Activated CD4-positive, alpha-beta T cell treated with anti-CD3 and anti-CD28 coated beads, Interleukin-10, Interleukin-2, amounts not matched to agents 100 ng/mL and 50 ng/mL, durations not matched to agents 16 hours and 8 hours (primary cell): ENCODE measurements around the gene ACP6.
"Not testable (repeated sequence)": the region's sequence is repeated elsewhere in the genome, so short reads cannot be mapped to it uniquely, and the experiment has no call there.

Source experiments
- DNase-seq: peaks from one replicate; pipeline ENCODE4 v3.0.0-alpha.2; 2020

The ACP6 gene

DNA sequence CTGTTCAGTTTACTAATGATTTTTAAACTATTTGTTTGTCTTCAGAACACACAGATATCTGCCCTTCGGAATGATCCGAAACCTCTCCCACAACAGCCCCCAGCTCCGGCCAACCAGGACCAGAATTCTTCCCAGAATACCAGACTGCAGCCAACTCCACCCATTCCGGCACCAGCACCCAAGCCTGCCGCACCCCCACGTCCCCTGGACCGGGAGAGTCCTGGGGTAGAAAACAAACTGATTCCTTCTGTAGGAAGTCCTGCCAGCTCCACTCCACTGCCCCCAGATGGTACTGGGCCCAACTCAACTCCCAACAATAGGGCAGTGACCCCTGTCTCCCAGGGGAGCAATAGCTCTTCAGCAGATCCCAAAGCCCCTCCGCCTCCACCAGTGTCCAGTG, 51.6 kb downstream of the ACP6 start:
- no peak for DNase-seq

DNA sequence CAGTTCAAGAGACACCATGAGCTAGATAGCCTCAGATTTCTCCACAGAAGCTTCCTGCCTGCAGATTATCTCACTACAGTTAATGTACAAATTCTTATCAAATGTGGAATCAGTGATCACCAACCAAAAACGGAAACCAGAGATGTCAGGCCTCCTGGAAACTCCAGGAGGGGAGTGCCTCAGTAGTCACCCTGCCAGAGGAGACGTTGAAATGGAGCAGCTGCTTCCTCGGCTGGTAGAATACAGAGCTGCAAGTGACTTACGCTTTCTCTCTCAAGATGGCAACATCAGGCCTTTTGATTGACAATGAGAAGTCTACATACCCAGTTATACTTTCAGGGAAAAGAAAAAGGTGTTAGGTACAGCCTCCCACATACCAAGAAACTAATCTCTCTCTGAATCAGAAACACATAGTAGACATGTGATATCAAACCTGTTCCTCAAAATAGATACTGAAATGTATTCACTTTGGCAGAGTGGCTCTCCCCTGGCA, 52.2 kb downstream of the ACP6 start:
- peak; percentile 71 for DNase-seq

DNA sequence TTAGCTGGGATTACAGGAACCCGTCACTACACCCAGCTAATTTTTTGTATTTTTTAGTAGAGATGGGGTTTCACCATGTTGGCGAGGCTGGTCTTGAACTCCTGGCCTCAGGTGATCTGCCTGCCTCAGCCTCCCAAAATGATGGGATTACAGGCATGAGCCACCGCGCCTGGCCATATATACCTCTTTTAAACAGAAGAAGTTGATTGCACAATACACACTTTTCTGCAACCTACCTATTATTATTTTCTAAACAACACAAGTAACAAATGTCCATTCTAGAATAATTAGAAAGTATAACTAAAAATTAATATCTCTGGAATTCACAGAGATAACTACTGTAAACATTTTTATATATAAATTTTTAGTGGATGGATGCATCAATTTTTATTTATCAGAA, 55.4 kb downstream of the ACP6 start:
- not testable (repeated sequence) for DNase-seq

- DNase-seq = no peak
These were observed 56.8 kb downstream of the ACP6 start for GRCh38 chr1:147613506-147613905.

DNA sequence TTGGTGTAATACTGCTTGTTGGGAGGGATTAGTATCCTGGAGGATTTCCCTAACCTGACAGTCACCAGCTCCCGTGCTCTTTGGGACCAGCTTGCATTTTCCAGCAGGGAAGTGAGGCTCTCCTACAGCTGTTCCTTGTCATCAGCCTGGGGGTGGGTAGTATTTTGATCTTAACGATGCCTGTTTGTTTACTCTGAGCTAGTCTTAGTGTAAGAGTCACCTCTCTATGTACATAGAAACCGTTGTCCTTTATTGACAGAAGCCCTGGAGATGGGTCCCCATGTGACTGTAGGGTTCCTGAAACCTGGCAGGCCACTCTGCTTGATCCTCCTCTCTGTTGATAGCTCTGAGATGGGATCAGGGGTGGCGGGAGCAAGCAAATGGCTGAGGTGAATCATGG, 58.0 kb downstream of the ACP6 start:
- DNase-seq = no peak

DNA sequence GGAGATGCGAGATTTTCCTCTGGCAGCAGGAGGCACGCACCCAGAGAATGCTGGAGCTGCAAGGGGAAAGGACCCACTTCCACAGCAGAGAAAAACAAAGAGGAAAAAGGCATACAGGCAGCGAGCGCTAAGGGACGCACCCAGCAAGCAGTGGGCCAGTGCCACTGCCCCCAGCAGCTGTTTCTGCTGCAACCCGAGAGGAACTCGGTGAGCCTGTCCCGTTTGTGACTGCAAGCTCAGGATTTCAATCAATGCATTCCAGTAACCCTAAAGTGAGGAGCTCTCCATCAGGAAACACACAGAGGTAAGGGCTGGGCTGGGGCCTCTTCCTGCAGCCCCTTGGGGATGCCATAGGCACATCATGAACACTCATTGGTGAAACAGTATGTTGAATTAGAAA, 58.7 kb downstream of the ACP6 start:
- no peak for DNase-seq

DNA sequence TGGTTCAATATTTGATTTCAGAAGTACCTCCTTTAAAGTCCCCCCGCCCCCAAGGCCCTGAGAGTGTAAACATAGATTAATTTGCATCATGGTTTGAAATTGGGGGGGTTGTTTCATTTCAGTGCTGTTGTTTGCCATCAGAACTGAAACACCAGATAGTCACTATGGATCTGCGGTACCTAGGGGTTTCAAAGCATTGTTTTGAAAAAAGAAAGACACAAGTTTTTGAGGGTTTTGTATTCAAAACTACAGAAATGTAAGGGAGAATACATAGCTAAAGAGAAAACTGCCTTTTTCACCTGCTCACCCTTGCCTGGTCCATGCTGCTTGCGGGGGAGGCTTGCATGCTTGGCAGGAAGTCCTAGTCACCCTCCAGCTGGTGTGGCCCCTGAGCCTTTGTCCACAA, 59.3 kb downstream of the ACP6 start:
- DNase-seq = no peak

DNA sequence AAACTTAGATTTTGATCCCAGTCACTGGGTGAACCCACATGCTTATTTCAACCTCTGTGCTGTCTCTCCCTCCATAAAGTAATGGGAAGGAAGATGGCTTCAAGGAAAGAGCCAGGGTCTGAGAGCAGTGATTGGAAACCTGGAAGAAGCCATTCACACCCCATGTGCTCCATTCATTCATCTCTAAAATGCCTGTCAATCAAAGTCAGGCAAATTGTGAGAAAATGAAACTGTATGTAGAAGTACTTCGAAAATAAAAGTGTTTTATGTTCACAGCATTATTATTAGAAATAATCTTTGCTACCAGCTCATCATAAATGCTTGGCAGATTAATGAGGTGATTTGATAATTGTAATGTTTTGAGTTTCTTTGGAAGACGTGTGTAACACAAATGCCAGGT, 61.0 kb downstream of the ACP6 start:
- no peak for DNase-seq

DNA sequence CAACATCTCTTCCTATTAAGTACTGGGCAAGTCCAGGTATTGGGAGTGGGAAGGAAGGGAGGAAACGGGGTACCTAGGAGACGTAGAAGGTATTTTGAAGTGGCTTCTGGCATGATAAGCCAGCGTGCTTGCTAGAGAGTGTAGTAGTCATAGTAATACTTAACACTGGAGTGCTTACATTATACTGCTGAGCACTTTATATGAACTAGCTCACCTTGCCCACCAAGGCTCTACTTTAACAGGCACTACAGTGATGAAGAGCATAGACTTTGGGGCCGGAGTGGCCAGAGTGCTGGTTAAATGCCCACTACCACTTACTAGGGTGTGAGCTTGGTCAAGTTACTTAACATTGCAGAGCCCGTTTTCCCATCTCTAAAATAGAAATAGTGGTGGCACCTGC, 61.7 kb downstream of the ACP6 start:
- no peak for DNase-seq

DNA sequence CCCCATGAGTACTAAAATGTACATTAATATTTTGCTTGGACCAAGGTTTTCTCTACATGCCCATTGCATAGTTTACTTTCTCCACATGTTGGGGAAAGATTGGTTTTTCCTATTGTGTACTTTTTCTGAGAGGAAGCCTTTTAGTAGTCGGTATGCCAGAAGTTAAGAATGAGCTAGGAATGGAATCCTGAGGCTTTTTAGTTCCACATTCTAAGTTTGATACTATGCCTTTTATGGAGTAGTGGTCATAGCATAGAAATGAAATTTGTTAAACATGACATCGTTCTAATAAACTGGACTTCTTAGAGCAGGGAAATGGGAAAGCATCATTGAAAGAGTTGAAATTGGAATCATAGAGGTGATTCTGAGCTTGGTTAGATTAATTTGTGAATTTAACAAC, 64.7 kb downstream of the ACP6 start:
- DNase-seq = no peak

- no peak for DNase-seq
These were observed 66.3 kb downstream of the ACP6 start for GRCh38 chr1:147603986-147604385.

GRCh38 chr1:147600119-147601111, 69.9 kb downstream of the ACP6 start:
- DNase-seq = peak; percentile 34

DNA sequence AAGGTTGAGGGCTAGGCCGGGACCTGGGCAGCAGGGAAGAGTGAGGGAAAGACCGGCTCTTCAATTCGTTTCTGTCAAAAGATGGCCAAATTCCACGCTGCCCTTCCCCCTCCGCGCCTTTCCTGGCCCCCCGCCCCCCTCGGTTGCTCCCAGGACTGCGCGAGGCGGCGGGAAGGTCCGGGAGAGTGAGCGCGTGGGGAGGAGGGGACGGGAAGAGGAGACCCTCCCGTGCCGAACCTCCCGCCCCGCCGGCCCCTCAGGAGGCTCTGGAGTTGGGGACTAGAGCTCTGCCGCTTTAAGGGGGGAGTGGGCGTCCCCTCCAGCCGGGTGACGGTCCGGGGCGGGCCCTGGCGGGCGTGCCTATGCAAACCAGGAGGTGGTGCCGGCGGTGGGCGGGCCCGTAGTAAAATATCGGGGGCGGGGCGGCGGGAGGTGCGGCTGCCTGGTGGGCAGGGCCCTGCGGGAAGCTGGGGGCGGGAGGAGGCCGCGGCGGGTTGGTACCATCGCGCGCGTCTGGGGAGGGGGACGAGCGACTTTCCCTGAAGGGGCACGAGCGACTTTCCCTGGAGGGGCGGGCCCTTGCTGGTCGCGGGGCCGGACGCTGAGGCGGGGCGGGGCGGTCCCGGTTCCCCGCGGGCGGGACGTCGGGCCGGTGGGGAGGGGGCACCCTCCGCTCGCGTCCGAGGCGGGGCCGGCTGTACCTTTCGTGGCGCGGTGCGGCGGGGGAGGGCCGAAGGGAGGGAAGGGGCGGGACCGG, 70.8 kb downstream of the ACP6 start:
- peak; percentile 96 for DNase-seq

GRCh38 chr1:147598621-147599361, 71.5 kb downstream of the ACP6 start:
- peak; percentile 13 for DNase-seq

GRCh38 chr1:147597010-147597409, 73.3 kb downstream of the ACP6 start:
- no peak for DNase-seq
